Measurements from ENCODE around the gene MCU. TPM values are rescaled to one million over a fixed set of nuclear protein-coding genes. Genes with fewer than 3 reads are reported as not detected.

The MCU gene
- total RNA-seq, 1 donor from 2014 or later = 66.3 TPM

GRCh38 chr10:72689660-72690059 lies 2.3 kb upstream of the MCU start:
- no peaks in the 10 kb centered on the region for H3F3A ChIP-seq (ENCODE audit: low read depth)
- no peaks in the 10 kb centered on the region for H3K36me3 ChIP-seq
- Mint-ChIP-seq H3K4me1 (peaks cover 34% of the 10 kb centered on the region), H3K36me3 (no peaks in the 10 kb centered on the region), H3K27ac (no peak overlapping the region), H3K4me3 (no peak overlapping the region), H3K9me3 (no peaks in the 10 kb centered on the region), H3K27me3 (ENCODE audit: insufficient read depth, low read depth) (no peaks in the 10 kb centered on the region)
- no peak overlapping the region for H3K4me2 ChIP-seq
- no peak overlapping the region for H3K27ac ChIP-seq
- DNase-seq (ENCODE audit: low spot score) = no peak
- H2AFZ ChIP-seq (replicated peaks) = no peak overlapping the region
- TF ChIP-seq EZH2phosphoT487 (IDR thresholded peaks at IDR 0.05) (no peak), EZH2 (IDR thresholded peaks at IDR 0.05) (no peak), CTCF (IDR thresholded peaks at IDR 0.05) (no peak)
- H3K27me3 ChIP-seq = no peaks in the 10 kb centered on the region
- peaks cover 25% of the 10 kb centered on the region for H3K79me2 ChIP-seq (ENCODE audit: low read depth)
- no peak overlapping the region for H3K9ac ChIP-seq
- H3K4me1 ChIP-seq = peaks cover 9% of the 10 kb centered on the region
- H3K9me3 ChIP-seq (ENCODE audit: low read depth) = no peaks in the 10 kb centered on the region
- peaks cover 20% of the 10 kb centered on the region for H4K20me1 ChIP-seq (ENCODE audit: low read depth)
- no peak overlapping the region for H3K4me3 ChIP-seq

GRCh38 chr10:72690071-72690755 lies 1.7 kb upstream of the MCU start:
- Mint-ChIP-seq H3K4me3 (peak overlapping the region; percentile 0), H3K9me3 (no peaks in the 10 kb centered on the region), H3K27me3 (ENCODE audit: insufficient read depth, low read depth) (no peaks in the 10 kb centered on the region), H3K36me3 (no peaks in the 10 kb centered on the region), H3K27ac (no peak overlapping the region), H3K4me1 (peaks cover 38% of the 10 kb centered on the region)
- TF ChIP-seq EZH2phosphoT487 (IDR thresholded peaks at IDR 0.05) = no peak
- no peak for TF ChIP-seq CTCF (IDR thresholded peaks at IDR 0.05)
- TF ChIP-seq EZH2 (IDR thresholded peaks at IDR 0.05) = no peak
- Histone ChIP-seq H2AFZ (replicated peaks) (no peak overlapping the region), H3F3A (ENCODE audit: low read depth) (no peaks in the 10 kb centered on the region), H3K9me3 (ENCODE audit: low read depth) (no peaks in the 10 kb centered on the region), H3K27ac (no peak overlapping the region), H3K36me3 (no peaks in the 10 kb centered on the region), H3K4me1 (peaks cover 9% of the 10 kb centered on the region), H3K27me3 (no peaks in the 10 kb centered on the region), H3K4me2 (no peak overlapping the region), H3K79me2 (ENCODE audit: low read depth) (peaks cover 30% of the 10 kb centered on the region), H3K9ac (no peak overlapping the region), H3K4me3 (no peak overlapping the region), H4K20me1 (ENCODE audit: low read depth) (peaks cover 26% of the 10 kb centered on the region)
- peak; percentile 54 for DNase-seq (ENCODE audit: low spot score)

GRCh38 chr10:72691470-72691862 lies 477 bp upstream of the MCU start:
- Histone ChIP-seq H3K9ac (no peak overlapping the region), H3K36me3 (no peaks in the 10 kb centered on the region), H3F3A (ENCODE audit: low read depth) (no peaks in the 10 kb centered on the region), H4K20me1 (ENCODE audit: low read depth) (peaks cover 31% of the 10 kb centered on the region), H3K79me2 (ENCODE audit: low read depth) (peaks cover 42% of the 10 kb centered on the region), H2AFZ (replicated peaks) (peak overlapping the region; percentile 12), H3K9me3 (ENCODE audit: low read depth) (no peaks in the 10 kb centered on the region), H3K4me3 (peak overlapping the region; percentile 92), H3K4me1 (peaks cover 9% of the 10 kb centered on the region), H3K27me3 (no peaks in the 10 kb centered on the region), H3K4me2 (peak overlapping the region; percentile 80), H3K27ac (no peak overlapping the region)
- Mint-ChIP-seq H3K4me1 (peaks cover 40% of the 10 kb centered on the region), H3K36me3 (no peaks in the 10 kb centered on the region), H3K27ac (no peak overlapping the region), H3K4me3 (peak overlapping the region; percentile 78), H3K27me3 (ENCODE audit: insufficient read depth, low read depth) (no peaks in the 10 kb centered on the region), H3K9me3 (no peaks in the 10 kb centered on the region)
- TF ChIP-seq EZH2 (IDR thresholded peaks at IDR 0.05) (no peak), CTCF (IDR thresholded peaks at IDR 0.05) (no peak), EZH2phosphoT487 (IDR thresholded peaks at IDR 0.05) (no peak)
- no peak for DNase-seq (ENCODE audit: low spot score)

Data from neural progenitor cell (in vitro differentiated cells).